ENCODE results near the gene RGCC. TPM values are rescaled to one million over a fixed set of nuclear protein-coding genes. Genes with fewer than 3 reads are reported as not detected.

Gene RGCC
- total and polyA plus RNA-seq, 2 donors (not counting 3 experiments of a cell fraction or from before 2014, with no cell fraction given) = 112 to 138 TPM

GRCh38 chr13:41463838-41464602 is 6.7 kb downstream of the RGCC start:
- peaks cover 2% of the 10 kb centered on the region for H4K20me1 ChIP-seq (replicated peaks; ENCODE audit: control insufficient read depth, extremely low read depth, insufficient read depth, low read length)
- ChIA-PET POLR2A (interaction anchor here (1.8 kb wide), 1 partner anchor 189 kb away, joined by 4 read pairs; no protein-coding TSS in a partner anchor), CTCF (interaction anchor here (2.7 kb wide), 1 partner anchor 188 kb away, joined by 16 read pairs; no protein-coding TSS in a partner anchor)
- no peak overlapping the region for H3K9ac ChIP-seq (replicated peaks; ENCODE audit: extremely low read depth, insufficient read depth, low read length)
- no peak for TF ChIP-seq POLR2AphosphoS5 (IDR thresholded peaks at IDR 0.05; ENCODE audit: insufficient read depth, low read depth, low read length)
- no peak overlapping the region for H3K4me3 ChIP-seq (replicated peaks in 1 of 3; ENCODE audit: insufficient read depth in 1 of 3, low read depth in 1 of 3, low read length in 3 of 3)
- no peak for DNase-seq (ENCODE audit: low read depth, low spot score)
- peak overlapping the region; percentile 86 for H3K27ac ChIP-seq (ENCODE audit: insufficient read depth, low read depth, low read length)
- no peaks in the 10 kb centered on the region for H3K9me1 ChIP-seq (replicated peaks; ENCODE audit: control insufficient read depth, extremely low read depth, insufficient read depth, low read length)
- no peaks in the 10 kb centered on the region for H3K9me3 ChIP-seq (replicated peaks; ENCODE audit: control insufficient read depth, insufficient read depth, low read length)
- FAIRE-seq = no peak
- no peaks in the 10 kb centered on the region for H3K27me3 ChIP-seq (ENCODE audit: control insufficient read depth in 2 of 2, insufficient read depth in 2 of 2, low read length in 2 of 2)
- peaks cover 42% of the 10 kb centered on the region for H3K4me1 ChIP-seq (ENCODE audit: control insufficient read depth, extremely low read depth, insufficient read depth, low read length)
- dilution Hi-C loops (cut with MboI; ENCODE audit: extremely low pct_ligation_motif_present, low sequenced_read_pairs) (no loop called here), intact Hi-C loops (cut with micrococcal nuclease) (loop anchor here (2.0 kb wide), 1 partner anchor 111 kb away; no protein-coding TSS in a partner anchor)
- TSS peak; percentile 0 for BruUV-seq (replicated peaks)
- H3K36me3 ChIP-seq (ENCODE audit: control insufficient read depth in 2 of 2, extremely low read depth in 1 of 2, insufficient read depth in 2 of 2, low read length in 2 of 2) = peaks cover 16 to 22% of the 10 kb centered on the region in 2 experiments
- no peak overlapping the region for H3K4me2 ChIP-seq (ENCODE audit: insufficient read depth, low read length)
- H2AFZ ChIP-seq (ENCODE audit: low read depth, low read length) = no peak overlapping the region
- H3K79me2 ChIP-seq (ENCODE audit: control insufficient read depth, insufficient read depth, low read length) = peaks cover 10% of the 10 kb centered on the region

GRCh38 chr13:41465241-41465847 is 8.0 kb downstream of the RGCC start:
- ChIA-PET CTCF (interaction anchor here (1.0 to 2.7 kb wide), 2 partner anchors 100 to 187 kb away, joined by 6 to 16 read pairs; no protein-coding TSS in a partner anchor), POLR2A (interaction anchor here (1.1 to 1.3 kb wide), 2 partner anchors 148 to 187 kb away, joined by 4 to 5 read pairs; no protein-coding TSS in a partner anchor)
- Histone ChIP-seq H3K9ac (replicated peaks; ENCODE audit: extremely low read depth, insufficient read depth, low read length) (peak overlapping the region; percentile 17), H3K9me3 (replicated peaks; ENCODE audit: control insufficient read depth, insufficient read depth, low read length) (no peaks in the 10 kb centered on the region), H3K27ac (ENCODE audit: insufficient read depth, low read depth, low read length) (peak overlapping the region; percentile 86), H3K9me1 (replicated peaks; ENCODE audit: control insufficient read depth, extremely low read depth, insufficient read depth, low read length) (no peaks in the 10 kb centered on the region), H3K79me2 (ENCODE audit: control insufficient read depth, insufficient read depth, low read length) (peaks cover 6% of the 10 kb centered on the region), H3K4me1 (ENCODE audit: control insufficient read depth, extremely low read depth, insufficient read depth, low read length) (peaks cover 37% of the 10 kb centered on the region), H3K36me3 (ENCODE audit: control insufficient read depth in 2 of 2, extremely low read depth in 1 of 2, insufficient read depth in 2 of 2, low read length in 2 of 2) (peaks cover 20 to 22% of the 10 kb centered on the region in 2 experiments), H2AFZ (ENCODE audit: low read depth, low read length) (no peak overlapping the region), H3K27me3 (ENCODE audit: control insufficient read depth in 2 of 2, insufficient read depth in 2 of 2, low read length in 2 of 2) (no peaks in the 10 kb centered on the region), H3K4me2 (ENCODE audit: insufficient read depth, low read length) (peak overlapping the region; percentile 44), H4K20me1 (replicated peaks; ENCODE audit: control insufficient read depth, extremely low read depth, insufficient read depth, low read length) (peaks cover under 1% of the 10 kb centered on the region), H3K4me3 (replicated peaks in 1 of 3; ENCODE audit: insufficient read depth in 1 of 3, low read depth in 1 of 3, low read length in 3 of 3) (no peak overlapping the region)
- no TSS peak for BruUV-seq (replicated peaks)
- intact Hi-C loops (cut with micrococcal nuclease) = loop anchor here (1.0 to 2.0 kb wide), 4 partner anchors 8 to 183 kb away; partner anchors contain the start of gene RGCC
- dilution Hi-C loops (cut with MboI; ENCODE audit: extremely low pct_ligation_motif_present, low sequenced_read_pairs) = no loop called here
- DNase-seq (ENCODE audit: low read depth, low spot score) = peak; percentile 96
- TF ChIP-seq CTCF (IDR thresholded peaks at IDR 0.05; ENCODE audit: extremely low read depth in 1 of 2, insufficient read depth in 1 of 2, low read depth in 1 of 2, low read length in 2 of 2) = no peak
- TF ChIP-seq MYC (IDR thresholded peaks at IDR 0.05; ENCODE audit: low read depth, low read length) = peak; percentile 65
- TF ChIP-seq GATA2 (IDR thresholded peaks at IDR 0.05; ENCODE audit: insufficient read depth, insufficient read length, low read depth, low read length) = no peak
- TF ChIP-seq EZH2 (IDR thresholded peaks at IDR 0.05; ENCODE audit: borderline replicate concordance, low read depth, low read length, severe bottlenecking) = no peak
- TF ChIP-seq POLR2A (IDR thresholded peaks at IDR 0.05; ENCODE audit: low read depth, low read length) = peak; percentile 36
- TF ChIP-seq JUN (IDR thresholded peaks at IDR 0.05; ENCODE audit: borderline replicate concordance, insufficient read depth, insufficient read length, low read depth) = peak; percentile 78
- peak; percentile 94 for TF ChIP-seq POLR2AphosphoS5 (IDR thresholded peaks at IDR 0.05; ENCODE audit: insufficient read depth, low read depth, low read length)
- TF ChIP-seq FOS (IDR thresholded peaks at IDR 0.05; ENCODE audit: borderline replicate concordance, insufficient read depth, low read length) = peak; percentile 98
- no peak for TF ChIP-seq MAX (IDR thresholded peaks at IDR 0.05; ENCODE audit: insufficient read depth, insufficient read length)
- FAIRE-seq = peak; percentile 96
